GM19023 (cell line): ENCODE measurements around the gene DDI1.

Source experiments
- ATAC-seq: cut with Tn5 transposase; IDR thresholded peaks from one replicate; pipeline ENCODE4 v1.9.1; 2021; ENCODE audit warnings: mild to moderate bottlenecking, moderate library complexity; ENCODE audit not compliant: unreplicated experiment

DDI1 gene

DNA sequence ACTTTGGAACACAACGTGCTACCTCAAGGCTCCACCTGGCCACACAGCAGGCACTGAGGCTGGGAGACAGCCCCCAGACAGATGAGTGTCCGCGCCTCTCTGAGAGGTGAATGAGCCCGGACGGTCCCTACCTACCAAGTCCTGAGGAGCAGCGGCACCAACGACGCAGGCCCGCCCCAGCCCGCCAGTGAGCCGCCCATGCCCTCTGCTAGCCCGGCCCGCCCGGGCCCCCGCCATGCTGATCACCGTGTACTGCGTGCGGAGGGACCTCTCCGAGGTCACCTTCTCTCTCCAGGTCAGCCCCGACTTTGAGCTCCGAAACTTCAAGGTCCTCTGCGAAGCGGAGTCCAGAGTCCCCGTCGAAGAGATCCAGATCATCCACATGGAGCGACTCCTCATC lies at the start of gene DDI1:
Gene DDI1, plus strand, starts transcription at position 53 of the 400 bp plus-strand sequence. Its CDS starts 183 bp downstream, at position 236.
- no peak for ATAC-seq

DNA sequence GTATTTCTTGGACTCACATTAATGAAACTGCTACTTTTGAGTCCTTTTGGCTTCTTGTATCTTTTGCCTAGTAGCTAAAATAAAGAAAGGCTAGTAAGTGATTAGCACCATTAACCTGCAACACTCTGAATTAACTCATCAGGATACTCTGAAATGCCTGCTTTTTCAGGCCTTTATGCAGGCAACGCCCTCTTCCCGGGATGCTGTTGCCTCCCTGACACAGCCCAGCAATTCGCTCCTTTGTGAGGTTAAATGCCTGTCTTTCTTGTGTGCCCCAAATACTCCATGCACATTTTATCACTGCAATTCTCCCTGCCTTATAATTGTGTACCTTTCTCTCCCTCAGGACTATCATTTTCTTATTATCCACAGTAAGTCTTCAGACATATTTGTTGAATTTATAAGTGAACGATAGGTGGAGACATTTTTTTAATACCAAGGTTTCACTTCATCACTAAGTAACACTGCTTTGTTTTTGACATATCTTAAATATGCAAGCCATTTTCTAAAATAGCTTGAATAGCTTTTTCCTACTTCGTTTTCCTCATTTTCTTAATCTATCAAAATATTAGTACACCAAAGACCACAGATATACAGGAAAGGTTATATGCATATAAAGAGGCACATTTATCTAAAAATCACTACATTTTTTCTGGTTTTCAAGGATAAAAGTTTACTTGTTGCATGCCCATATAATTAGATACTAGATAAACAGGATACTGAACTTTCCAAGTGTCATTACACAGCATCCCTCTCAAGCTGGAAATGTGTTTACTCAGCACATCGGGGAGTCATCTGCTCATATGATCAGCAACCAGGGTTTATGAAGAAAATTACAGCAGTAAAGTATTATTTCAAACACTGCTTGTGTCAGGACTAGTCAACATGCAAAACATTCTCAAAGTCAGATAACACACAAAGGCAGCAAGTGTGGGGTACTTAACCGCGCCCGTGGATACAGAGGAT lies 48.5 kb upstream of the DDI1 start:
- ATAC-seq, result no peak

DNA sequence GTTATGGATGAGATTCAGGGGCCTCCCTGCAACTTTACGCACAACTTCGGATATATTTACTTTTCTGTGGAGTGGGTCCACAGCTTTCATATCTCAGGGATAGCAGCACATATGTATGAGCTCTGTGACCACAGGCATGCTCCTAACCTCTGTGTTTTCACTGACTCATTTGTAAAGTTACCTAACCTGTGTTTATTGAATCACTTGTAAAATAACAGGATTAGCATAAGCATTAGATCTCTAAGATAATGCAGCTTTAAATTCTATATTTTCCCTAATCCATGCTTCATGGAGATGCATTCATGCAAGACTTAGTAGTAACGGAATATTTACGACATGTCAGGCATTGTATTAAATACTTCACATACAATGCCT lies 47.9 kb upstream of the DDI1 start:
- ATAC-seq, result no peak

DNA sequence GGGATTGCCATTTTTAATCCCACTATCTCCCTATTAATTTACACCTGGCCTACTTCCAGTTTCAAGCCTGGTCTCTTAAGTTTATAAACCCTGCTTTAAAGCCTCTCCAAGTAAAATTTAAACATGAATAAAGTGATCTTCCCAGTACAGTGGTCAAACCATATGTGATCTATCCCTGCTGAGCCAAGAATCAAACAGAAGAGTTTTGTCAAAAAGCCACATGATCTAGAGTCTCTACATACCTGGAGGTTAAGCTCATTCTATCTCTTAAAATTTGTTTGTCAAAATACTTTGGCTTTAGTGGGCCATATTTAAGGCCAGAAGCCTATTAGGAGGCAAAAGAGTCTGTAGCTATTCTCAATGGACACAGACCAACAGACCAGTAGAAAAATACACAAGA lies 42.9 kb upstream of the DDI1 start:
- ATAC-seq, result no peak

DNA sequence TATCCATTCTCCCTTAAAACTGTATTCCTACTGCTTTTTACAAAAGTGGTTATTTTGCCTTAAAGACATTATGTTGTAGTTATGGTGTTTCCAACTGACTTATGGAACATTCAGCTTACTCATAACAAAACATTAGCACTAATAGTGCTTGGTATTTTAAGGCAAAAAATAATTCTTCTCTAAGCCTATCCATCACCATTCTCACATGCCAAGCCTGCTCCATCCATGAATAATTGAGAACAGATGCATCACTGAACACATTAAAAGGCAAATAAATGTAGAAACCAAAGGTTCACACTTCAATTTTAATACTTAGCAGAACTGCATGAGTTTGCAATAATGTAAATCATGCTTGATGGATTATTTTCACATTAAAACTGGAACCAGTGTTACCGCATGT lies 42.3 kb upstream of the DDI1 start:
- ATAC-seq, result no peak

DNA sequence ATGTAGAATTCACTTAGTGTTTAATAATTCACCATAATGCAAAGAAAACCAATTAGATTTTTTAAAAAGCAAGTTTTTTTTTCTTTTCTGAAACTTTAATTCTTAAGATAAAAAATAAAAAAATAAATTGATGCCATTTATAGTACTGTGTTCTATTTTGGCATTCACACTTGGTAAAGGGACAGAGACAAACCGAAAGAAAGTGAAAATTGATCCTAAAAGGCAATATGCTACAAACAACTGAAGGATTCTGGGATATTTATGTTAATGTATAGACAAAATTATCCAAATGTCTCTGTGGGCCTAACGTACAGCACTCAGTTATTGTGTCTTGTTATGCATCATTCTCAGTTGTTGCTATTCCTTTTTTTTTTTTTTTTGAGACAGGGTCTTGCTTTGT lies 41.9 kb upstream of the DDI1 start:
- no peak for ATAC-seq

DNA sequence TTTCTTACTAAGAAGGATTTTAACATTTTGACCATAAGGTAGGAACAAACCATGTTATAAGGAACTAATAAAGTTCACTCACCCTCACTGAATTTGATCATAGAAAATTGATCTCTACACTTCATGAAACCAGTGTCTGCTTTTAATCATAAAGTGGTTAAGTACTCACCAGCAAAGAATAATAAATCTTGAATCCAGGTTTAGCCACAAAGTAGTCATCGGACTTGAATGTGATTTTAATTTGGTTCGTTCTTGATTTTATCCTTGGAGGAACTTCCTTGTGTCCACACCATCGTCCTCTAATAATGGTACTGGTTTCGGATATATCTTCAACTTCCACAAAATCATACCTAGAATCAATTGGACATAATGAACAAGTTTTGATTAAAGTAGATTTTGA lies 40.5 kb upstream of the DDI1 start:
- ATAC-seq, result no peak

DNA sequence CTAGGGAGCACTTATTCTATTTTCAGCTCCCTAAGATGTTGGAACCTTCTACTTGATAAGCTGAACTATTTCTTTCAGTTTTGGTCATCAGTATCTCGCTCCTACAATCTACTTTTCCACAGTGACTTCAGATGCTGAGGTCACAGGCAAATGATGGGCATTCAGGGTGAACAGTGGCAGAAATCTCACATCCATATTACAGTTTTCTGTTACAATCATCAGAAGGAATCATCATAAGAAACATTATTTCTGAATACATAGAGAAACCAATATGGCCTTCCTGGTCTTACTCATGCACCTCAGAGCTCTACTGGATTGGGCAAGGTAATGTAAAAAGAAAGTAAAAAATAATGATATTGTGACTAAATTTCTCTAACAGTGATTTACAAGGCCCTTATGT lies 39.4 kb upstream of the DDI1 start:
- peak; percentile 58 for ATAC-seq

DNA sequence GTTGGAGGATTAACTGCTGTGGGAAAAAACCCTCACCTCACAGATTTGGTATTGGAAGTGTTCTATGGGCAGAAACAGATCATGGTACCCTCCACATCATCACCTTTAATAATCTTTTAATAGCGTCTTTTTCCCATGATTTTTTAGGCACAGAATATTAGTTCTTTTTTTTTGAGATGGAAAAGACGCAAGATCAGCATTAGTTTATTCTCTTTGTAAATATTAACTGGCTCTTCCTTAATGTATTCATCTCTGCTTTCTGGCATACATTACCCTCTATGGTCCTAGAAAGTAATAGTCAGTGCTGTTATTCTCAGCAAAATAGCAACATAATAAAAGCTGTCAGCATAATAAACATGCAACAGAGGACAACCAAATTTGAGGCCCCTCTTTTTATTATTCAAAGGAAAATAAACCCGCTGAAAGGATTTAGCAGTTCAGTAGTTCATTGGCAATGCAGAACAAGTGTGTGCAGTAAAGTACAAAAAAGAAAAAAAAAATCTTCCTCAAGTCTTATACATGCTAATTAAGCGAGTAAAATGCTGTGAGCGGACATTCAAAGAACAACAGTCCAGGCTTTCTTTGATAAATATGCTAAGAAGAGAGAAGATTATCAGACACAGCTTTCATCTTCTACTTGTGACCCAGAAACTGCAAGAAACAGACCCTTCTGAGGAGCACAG lies 37.5 kb upstream of the DDI1 start:
- no peak for ATAC-seq

DNA sequence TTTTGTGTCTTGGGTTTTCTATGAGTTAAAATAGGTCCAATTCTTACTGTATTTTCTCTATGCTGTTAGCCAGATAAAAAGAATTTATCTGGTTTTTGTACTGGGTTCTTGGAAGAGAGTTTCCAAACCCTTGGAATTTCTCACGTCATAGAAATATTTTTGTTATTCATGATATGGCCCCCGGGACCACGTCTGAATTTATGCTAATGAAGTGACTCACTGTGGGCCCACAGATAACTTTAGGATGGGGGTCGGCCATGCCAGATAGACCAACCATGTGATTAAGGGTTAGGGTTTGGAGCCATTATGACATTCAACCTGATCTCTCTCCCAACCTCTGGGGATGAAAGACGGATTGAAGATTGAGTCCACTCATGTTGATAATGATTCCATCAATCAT lies 35.6 kb upstream of the DDI1 start:
- no peak for ATAC-seq

DNA sequence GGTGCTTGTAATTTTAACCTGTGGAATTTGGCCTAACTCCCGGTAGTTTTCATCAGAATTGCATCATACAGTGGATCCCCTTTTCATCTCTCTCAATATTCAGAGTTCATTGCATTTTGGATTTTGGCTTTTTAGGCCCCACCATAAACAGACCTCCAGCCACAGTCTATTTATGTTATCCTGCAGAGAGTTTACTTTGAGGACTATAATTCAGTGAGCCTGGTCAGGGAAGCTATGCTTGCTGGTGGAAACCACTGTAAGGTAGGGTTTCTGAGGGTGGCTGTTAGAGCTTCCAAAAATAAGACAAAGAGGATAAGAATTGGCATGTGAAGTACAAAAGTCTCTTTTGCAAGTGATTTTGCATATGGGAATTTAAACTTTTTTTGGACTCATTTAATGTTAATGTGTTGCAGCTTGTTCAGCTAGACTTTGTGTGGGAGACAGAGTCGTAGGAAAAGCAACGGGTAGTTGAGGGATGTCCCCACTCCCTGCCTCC lies 34.8 kb upstream of the DDI1 start:
- no peak for ATAC-seq

DNA sequence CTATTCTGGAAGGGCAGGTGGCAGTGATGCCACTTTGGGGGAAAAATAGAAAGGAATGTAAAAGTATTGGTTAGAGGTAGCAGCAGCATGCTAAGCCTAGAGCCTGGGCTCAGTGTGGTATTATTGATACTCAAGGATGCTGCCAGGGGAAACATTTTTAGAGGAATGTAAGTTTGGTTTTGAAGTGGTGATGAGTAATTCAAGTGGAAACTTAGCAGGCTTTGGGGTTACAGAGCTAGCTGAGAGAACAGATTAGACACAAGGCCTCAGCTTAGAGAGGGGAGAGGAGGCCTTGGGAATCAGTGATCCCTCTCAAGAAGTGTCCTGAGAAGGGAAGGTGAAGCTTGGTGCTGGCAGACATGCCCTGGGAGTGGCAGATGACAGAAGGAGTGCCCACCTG lies 32.9 kb upstream of the DDI1 start:
- ATAC-seq, result no peak

DNA sequence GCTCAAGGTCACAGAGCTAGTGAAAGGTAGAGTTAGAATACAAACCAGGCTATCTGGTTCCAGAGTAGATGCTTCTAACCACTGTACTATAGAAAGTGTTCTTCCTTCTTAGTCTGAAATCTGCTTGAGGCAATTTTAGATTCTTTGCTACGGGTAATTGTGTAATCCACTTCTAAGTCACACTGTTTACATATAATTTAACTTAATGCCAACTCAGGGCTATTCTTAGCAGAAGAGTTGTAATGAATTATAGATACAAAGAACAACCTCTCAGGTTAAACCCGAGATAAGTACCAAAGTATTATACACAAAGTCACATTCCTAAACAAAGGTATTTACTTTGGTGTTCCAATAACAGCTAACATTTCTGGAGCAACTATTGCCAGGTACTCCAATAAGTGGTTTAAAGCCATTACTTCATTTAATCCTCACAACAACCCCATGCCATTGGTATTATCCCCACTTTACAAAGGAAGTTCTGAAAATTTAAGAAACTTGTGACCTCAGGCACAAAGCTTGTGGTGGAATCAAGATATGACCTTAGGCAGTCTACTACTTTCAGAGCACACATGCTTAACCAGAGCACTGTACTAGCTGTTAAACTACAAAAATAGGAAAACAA lies 31.1 kb upstream of the DDI1 start:
- no peak for ATAC-seq

DNA sequence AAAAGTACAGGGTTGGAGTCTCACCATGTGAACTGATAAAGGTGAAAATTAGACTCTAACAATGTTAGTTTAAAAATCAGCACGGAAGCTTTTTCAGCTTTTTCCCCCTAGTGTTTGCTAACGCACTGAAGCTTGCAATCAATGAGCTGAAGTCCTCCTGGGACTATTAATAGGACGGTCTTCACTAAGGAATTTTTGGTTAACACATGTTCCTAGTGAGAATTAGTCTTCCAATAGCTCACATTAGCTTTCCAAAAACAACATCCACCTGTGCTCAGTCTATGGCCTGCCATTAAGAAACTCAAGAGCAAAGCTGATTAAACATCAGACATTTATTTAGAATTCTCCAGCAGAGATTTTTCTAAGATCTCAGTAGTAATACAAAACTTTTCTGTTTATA lies 26.7 kb upstream of the DDI1 start:
- no peak for ATAC-seq

DNA sequence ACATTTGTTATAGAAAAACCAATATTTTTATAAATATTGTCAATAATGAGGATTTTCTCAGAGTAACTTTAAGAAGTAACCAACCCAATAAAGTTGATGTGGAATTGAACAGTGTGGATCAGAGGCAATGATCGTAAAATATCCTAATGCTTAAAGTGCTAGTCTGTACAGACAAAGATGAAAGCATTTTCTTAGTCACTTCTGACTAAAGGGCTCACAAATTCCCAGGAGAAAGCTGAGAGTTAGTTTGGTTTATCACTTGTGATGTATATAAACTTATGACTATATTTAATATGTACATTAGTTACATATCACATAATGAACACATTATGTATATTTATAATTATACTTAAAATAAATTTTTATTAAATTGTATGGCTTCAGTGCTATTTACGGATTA lies 25.4 kb upstream of the DDI1 start:
- no peak for ATAC-seq

DNA sequence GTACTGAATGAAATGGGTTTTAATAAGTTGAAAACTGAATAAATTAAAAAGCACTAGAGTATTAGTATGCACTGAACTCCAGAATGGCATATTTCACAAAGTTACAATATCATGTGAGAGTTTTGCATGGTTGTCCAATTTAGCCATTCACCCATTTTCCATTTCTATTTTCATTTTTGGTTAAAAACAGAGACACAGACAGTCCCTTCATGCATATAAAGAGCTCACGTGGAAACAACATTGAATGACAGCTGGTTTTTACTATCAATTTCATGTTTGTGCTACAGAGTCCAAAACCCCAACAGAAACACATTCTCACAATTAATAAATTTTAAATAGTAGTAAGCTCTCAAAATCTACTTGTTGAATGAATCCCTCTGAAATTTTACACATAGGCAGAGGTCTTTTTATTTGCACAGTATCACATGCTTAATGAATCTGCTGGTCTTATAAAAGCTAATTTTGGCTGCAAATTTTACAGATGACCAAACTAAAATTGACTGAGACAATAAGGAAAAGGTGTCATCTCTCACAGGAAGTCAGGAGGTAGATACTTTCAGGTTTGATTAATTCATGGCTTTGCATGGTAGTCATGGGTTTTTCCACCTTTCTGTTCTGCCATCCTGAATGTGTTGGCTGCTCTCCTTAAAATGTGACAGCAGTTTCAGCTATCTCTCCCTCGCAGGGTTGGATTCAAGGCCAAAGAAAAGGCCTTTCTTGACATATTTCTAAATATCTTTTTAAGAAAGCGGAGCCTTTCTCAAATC lies 20.6 kb upstream of the DDI1 start:
- ATAC-seq, result peak; percentile 87

DNA sequence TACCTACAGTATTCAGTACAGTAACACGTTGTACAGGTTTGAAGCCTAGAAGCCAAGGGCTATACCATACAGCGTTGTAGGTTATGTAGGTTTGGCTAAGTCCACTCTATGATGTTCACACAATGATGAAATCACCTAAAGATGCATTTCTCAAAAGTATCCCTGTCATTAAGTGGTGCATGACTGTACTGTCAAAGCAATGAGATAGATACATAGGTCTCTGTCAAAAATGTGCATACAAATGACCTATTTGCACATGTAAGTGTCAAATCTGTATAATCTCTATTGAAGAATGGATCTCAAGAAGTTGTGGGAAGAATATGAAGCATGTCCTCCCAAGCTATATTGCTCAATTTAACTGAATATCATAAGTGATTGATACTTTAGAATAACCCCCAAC lies 11.9 kb upstream of the DDI1 start:
- ATAC-seq, result no peak

DNA sequence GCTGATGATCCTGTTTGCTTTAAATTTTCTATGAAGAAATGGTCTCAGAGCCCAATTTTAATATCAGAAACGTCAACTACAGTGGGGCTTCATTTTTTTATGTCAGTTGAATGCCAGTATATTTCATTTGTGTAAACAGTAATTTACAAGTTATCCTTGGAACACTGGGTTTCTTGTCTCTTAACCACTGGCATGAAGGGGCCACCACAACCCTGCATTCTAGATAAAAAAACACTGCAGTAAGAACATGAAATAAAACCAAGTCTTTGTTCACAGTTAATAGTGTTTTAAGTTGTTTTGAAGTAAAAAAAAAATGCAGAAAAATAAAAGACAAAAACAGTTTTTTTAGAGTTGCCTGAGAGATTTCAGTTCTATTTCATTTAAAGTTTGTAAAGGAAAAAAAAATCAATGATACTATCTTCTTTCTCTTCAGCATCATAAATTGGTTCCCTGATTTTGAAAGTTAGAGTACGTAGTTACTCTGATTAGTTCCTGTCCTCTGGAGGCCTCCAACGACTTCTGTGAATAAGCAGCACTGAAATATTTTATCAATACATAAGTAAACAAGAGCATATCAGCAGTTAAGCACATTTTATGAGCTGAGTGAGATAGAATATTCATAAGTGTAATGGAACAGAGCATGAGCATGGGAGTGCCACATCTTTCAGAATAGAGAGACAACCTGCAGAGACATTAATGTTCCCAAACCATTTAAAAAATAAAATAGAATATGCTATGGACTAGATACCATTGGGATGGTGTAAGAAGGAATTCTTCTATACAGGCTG lies 7.8 kb upstream of the DDI1 start:
- no peak for ATAC-seq

DNA sequence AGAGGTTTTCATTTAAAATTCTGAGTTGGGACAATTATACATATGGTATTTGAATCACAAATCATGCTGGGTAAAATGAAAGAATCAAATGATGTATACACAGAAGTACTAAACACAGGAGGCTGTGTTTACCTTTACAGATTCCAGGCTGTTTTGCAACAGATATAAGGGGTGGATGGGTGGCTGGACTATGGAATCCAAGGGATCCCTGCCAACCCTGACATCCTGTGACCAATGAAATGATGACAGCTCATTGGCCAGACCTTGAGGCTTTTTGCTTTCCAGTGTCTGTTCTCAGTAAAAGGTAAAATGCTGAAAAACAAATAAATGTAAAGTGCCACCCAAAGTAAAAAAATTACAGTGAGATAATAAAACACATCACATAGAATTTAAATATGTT lies 3.3 kb upstream of the DDI1 start:
- ATAC-seq, result no peak

DNA sequence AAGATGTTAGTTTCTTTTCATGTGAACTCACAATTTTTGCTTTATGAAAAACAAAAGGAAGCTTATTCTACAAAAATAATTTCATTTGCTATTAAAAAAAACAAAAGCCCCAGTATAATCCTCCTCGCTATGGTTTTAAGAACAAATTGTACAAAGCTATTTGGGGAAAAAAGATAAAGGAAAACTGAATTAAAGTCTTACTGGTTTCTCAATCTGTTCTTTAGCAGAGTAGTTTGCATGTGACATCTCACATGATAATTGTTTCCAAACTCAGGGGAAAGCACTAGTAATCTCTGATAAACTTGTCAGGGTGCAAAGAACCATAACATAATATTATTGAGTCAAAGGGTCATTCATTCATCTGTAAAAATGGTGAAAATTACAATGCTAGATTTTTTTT lies 2.9 kb upstream of the DDI1 start:
- no peak for ATAC-seq
